Mesothelial cell of epicardium (in vitro differentiated cells): ENCODE measurements around the gene CDK5R2. TPM values are rescaled to one million over a fixed set of nuclear protein-coding genes. Genes with fewer than 3 reads are reported as not detected.
A peak's percentile ranks its signal among the peaks of the same experiment; 100 is the strongest.

Source experiments
- DNase-seq, 2 experiments: peaks; one replicate each; pipeline ENCODE4 v3.0.0; 2021; ENCODE audit warnings: low spot score in 2 of 2; ENCODE audit not compliant: unreplicated experiment in 2 of 2
- H3K27ac Mint-ChIP-seq: 2 replicates; pipeline ENCODE4 v1.8.0; 2021; ENCODE audit warnings: mixed read lengths
- H3K27me3 Mint-ChIP-seq: 2 replicates; pipeline ENCODE4 v1.8.0; 2021; ENCODE audit warnings: low read depth, mixed read lengths
- H3K36me3 Mint-ChIP-seq: 2 replicates; pipeline ENCODE4 v1.8.0; 2021; ENCODE audit warnings: mixed read lengths
- H3K4me1 Mint-ChIP-seq: 2 replicates; pipeline ENCODE4 v1.8.0; 2021; ENCODE audit warnings: mixed read lengths
- H3K4me3 Mint-ChIP-seq: 2 replicates; pipeline ENCODE4 v1.8.0; 2021; ENCODE audit warnings: mild to moderate bottlenecking, moderate library complexity, mixed read lengths
- H3K9me3 Mint-ChIP-seq: 2 replicates; pipeline ENCODE4 v1.8.0; 2021; ENCODE audit warnings: mixed read lengths
- microRNA-seq: library from miRNA; unstranded; fragments of <30 nt; microRNA quantifications from one replicate; pipeline ENCODE4 v1.2.0, GENCODE V29; 2021; ENCODE audit warnings: inconsistent platforms, mixed read lengths
- total RNA-seq: library from RNA; stranded (reverse); gene quantifications from 3 replicates; pipeline ENCODE4 v1.2.1, GENCODE V29; 2021
- TF ChIP-seq, protein P1 (sequence below): fragments of 200-600 bp; sonication (generic); IDR thresholded peaks from one replicate; pipeline ENCODE4 v1.5.0; 2021; ENCODE audit warnings: antibody characterized with exemption; ENCODE audit not compliant: unreplicated experiment

Gene CDK5R2
- total RNA-seq, 1 donor from 2014 or later = 0.69 TPM

DNA sequence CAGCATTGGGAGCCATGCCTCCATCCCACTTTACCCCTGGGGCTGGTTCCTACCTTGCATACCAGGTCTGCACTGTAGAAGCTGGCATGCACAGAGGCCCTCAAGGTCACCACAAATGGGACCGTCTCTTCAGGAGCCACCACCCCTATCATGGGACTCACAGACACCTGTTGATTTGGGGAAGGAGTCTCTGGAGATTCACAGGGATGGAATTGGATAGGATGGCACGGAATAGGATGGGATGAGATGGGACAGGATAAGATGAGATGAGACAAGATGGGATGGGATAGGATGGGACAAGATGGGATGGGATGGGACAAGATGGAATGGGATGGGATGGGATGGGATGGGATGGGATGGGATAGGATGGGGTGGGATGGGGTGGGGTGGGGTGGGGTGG lies 49.8 kb downstream of the CDK5R2 start:
- no peak for DNase-seq
- H3K27ac Mint-ChIP-seq = no peak overlapping the region
- no peaks in the 10 kb centered on the region for H3K4me1 Mint-ChIP-seq
- no peaks in the 10 kb centered on the region for H3K9me3 Mint-ChIP-seq
- H3K4me3 Mint-ChIP-seq = no peak overlapping the region
- H3K36me3 Mint-ChIP-seq = no peaks in the 10 kb centered on the region
- peaks cover 87% of the 10 kb centered on the region for H3K27me3 Mint-ChIP-seq
- TF ChIP-seq, protein P1, sequence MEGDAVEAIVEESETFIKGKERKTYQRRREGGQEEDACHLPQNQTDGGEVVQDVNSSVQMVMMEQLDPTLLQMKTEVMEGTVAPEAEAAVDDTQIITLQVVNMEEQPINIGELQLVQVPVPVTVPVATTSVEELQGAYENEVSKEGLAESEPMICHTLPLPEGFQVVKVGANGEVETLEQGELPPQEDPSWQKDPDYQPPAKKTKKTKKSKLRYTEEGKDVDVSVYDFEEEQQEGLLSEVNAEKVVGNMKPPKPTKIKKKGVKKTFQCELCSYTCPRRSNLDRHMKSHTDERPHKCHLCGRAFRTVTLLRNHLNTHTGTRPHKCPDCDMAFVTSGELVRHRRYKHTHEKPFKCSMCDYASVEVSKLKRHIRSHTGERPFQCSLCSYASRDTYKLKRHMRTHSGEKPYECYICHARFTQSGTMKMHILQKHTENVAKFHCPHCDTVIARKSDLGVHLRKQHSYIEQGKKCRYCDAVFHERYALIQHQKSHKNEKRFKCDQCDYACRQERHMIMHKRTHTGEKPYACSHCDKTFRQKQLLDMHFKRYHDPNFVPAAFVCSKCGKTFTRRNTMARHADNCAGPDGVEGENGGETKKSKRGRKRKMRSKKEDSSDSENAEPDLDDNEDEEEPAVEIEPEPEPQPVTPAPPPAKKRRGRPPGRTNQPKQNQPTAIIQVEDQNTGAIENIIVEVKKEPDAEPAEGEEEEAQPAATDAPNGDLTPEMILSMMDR = no peak

DNA sequence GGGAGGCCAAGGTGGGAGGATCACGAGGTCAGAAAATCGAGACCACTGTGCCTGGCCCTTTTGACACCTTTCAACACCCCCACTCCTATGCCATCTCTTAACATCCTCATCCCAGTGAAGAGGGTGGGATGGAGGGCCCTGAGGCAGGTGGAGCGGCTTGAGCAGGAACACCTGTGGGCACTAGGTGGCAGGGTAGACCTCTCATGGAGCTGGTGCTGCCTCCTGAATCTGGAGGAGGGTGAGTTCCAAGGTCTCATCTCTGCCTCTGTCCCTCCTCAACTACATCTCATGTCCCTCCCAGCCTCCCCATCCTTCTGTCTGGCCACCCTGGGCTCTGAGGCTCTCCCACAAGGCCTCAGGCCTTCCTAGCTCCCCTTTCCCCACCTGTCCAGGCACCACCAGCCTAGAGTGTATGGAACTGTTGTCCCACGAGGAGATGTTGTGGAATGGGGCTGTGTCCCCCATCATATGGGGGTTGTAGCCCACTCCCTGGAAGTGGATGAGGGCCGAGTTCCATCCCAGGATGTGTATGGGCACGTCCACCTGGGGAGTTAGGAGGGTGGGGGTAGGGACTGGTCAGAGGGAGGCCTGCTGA lies 50.8 kb downstream of the CDK5R2 start:
- no peak for DNase-seq

DNA sequence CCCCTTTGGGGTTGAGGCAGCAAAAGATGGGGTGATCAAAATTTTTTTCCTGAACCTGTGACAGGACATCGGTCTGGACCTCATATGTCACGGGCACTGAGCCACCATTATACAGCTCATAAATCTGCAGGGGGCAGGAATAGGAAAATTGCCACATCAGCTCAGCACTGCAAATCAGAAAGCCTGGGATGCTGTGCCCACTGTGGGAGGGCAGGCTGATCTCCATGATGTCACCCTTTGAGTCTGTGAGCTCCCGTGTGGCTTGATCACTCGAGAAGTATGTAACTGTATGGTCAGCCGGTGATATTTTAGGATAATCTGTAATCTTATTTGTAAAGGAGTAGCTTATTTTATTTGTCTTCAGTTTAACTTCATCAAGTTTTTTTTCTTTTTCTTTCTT lies 51.4 kb downstream of the CDK5R2 start:
- TF ChIP-seq, protein P1 = no peak
- H3K9me3 Mint-ChIP-seq = no peaks in the 10 kb centered on the region

More for the DNA sequence above, 50.8 kb downstream of the CDK5R2 start:
- TF ChIP-seq, protein P1 = peak; percentile 23
- Mint-ChIP-seq H3K4me3 (no peak overlapping the region), H3K9me3 (no peaks in the 10 kb centered on the region), H3K27me3 (peaks cover 88% of the 10 kb centered on the region), H3K27ac (no peak overlapping the region), H3K4me1 (no peaks in the 10 kb centered on the region), H3K36me3 (no peaks in the 10 kb centered on the region)

More for the DNA sequence above, 51.4 kb downstream of the CDK5R2 start:
- peaks cover 88% of the 10 kb centered on the region for H3K27me3 Mint-ChIP-seq
- H3K27ac Mint-ChIP-seq = no peak overlapping the region
- H3K4me3 Mint-ChIP-seq = no peak overlapping the region
- DNase-seq = no peak
- H3K36me3 Mint-ChIP-seq = no peaks in the 10 kb centered on the region
- H3K4me1 Mint-ChIP-seq = no peaks in the 10 kb centered on the region

Small RNA genes within 50 kb of the gene (microRNA-seq; reads per million reads assigned to microRNA genes)
- gene MIR375 = 50.4 reads per million, percentile 58 among the genes with 10 or more reads in this experiment

Other genes starting within 250 kb of the CDK5R2 start
- 54.8 to 65.5 TPM (median 61.8 TPM) in 3 replicates for gene TTLL4, start 248.8 kb upstream of the CDK5R2 start, total RNA-seq
- gene CYP27A1, start 177.5 kb upstream of the CDK5R2 start, total RNA-seq = 15.6 to 16.8 TPM (median 16.6 TPM) in 3 replicates
- gene PRKAG3, start 127.9 kb upstream of the CDK5R2 start, total RNA-seq = 2.8 to 3.6 TPM (median 2.9 TPM) in 3 replicates
- 106 to 118 TPM (median 115 TPM) in 3 replicates for gene WNT6, start 99.9 kb upstream of the CDK5R2 start, total RNA-seq
- 50.7 to 53.2 TPM (median 51.8 TPM) in 3 replicates for gene WNT10A, start 78.8 kb upstream of the CDK5R2 start, total RNA-seq
- 0.16 to 0.29 TPM (median 0.22 TPM) in 3 replicates for gene FEV, start 25.5 kb downstream of the CDK5R2 start, total RNA-seq
- gene CRYBA2, start 33.8 kb downstream of the CDK5R2 start, total RNA-seq = not detected in 3 replicates
- gene CFAP65, start 81.8 kb downstream of the CDK5R2 start, total RNA-seq = not detected in 3 replicates
- 0.18 to 0.62 TPM (median 0.38 TPM) in 3 replicates for gene IHH, start 101.3 kb downstream of the CDK5R2 start, total RNA-seq
- gene NHEJ1, start 201.1 kb downstream of the CDK5R2 start, total RNA-seq = 11.0 to 11.7 TPM (median 11.5 TPM) in 3 replicates
- gene SLC23A3, start 210.4 kb downstream of the CDK5R2 start, total RNA-seq = 1.6 to 2.6 TPM (median 1.7 TPM) in 3 replicates
- 24.4 to 28.2 TPM (median 27.5 TPM) in 3 replicates for gene CNPPD1, start 217.3 kb downstream of the CDK5R2 start, total RNA-seq
- gene RETREG2, start 218.6 kb downstream of the CDK5R2 start, total RNA-seq = 70.0 to 75.2 TPM (median 74.2 TPM) in 3 replicates
- 27.4 to 29.2 TPM (median 27.8 TPM) in 3 replicates for gene ZFAND2B, start 247.1 kb downstream of the CDK5R2 start, total RNA-seq